Activated CD4-positive, alpha-beta T cell treated with anti-CD3 and anti-CD28 coated beads for 48 hours (primary cell): ENCODE results near the gene SLC23A1.

Experiments used
- DNase-seq: peaks from one replicate; pipeline ENCODE4 v3.0.0-alpha.2; 2020

The SLC23A1 gene

GRCh38 chr5:139406963-139407362, 23.9 kb upstream of the SLC23A1 start:
- DNase-seq: no peak

- no peak for DNase-seq
Observed at GRCh38 chr5:139404484-139404840, 21.4 kb upstream of the SLC23A1 start.

- peak; percentile 99 for DNase-seq
Observed at GRCh38 chr5:139403787-139404483, 20.8 kb upstream of the SLC23A1 start, which contains the start of gene SPATA24. TSS of gene SPATA24 (minus strand) at chr5:139404089. CDS start at chr5:139404060, 29 bp downstream.

- no peak for DNase-seq
Observed at GRCh38 chr5:139403418-139403786, 20.3 kb upstream of the SLC23A1 start.

- DNase-seq: no peak
Observed at GRCh38 chr5:139402561-139403158, 19.6 kb upstream of the SLC23A1 start.

- no peak for DNase-seq
Observed at GRCh38 chr5:139401546-139401945, 18.4 kb upstream of the SLC23A1 start.

- no peak for DNase-seq
Observed at GRCh38 chr5:139399501-139400121, 16.5 kb upstream of the SLC23A1 start.

GRCh38 chr5:139397921-139398320, 14.8 kb upstream of the SLC23A1 start:
- DNase-seq: no peak

- DNase-seq: no peak
Observed at GRCh38 chr5:139396691-139397090, 13.6 kb upstream of the SLC23A1 start.

- DNase-seq: no peak
Observed at GRCh38 chr5:139395844-139396640, 12.9 kb upstream of the SLC23A1 start.

- DNase-seq: no peak
Observed at GRCh38 chr5:139394654-139395566, 11.8 kb upstream of the SLC23A1 start, which contains the start of gene PROB1. TSS of gene PROB1 (minus strand) at chr5:139395104. CDS start at chr5:139395081, 23 bp downstream.

GRCh38 chr5:139394123-139394653, 11.1 kb upstream of the SLC23A1 start:
- no peak for DNase-seq

GRCh38 chr5:139393497-139394122, 10.5 kb upstream of the SLC23A1 start:
- no peak for DNase-seq

GRCh38 chr5:139392678-139393496, 9.8 kb upstream of the SLC23A1 start:
- DNase-seq: peak; percentile 92

- DNase-seq: no peak
Observed at GRCh38 chr5:139392324-139392677, 9.2 kb upstream of the SLC23A1 start.

- DNase-seq: peak; percentile 47
Observed at GRCh38 chr5:139391570-139392323, 8.7 kb upstream of the SLC23A1 start.

- DNase-seq: no peak
Observed at GRCh38 chr5:139390639-139391569, 7.8 kb upstream of the SLC23A1 start.
